ENCODE measurements around the gene LYPD5. TPM values are rescaled to one million over a fixed set of nuclear protein-coding genes. Genes with fewer than 3 reads are reported as not detected.

Gene LYPD5
- total and polyA plus RNA-seq, 2 experiments from 2014 or later: 0.32 to 1.1 TPM

- Histone ChIP-seq H3K27me3 (replicated peaks; ENCODE audit: insufficient read depth) (no peaks in the 10 kb centered on the region), H3K9ac (no peak overlapping the region), H3K9me3 (ENCODE audit: low read depth) (no peaks in the 10 kb centered on the region), H4K20me1 (ENCODE audit: insufficient read depth) (no peaks in the 10 kb centered on the region), H3K4me2 (ENCODE audit: unreplicated experiment) (no peak overlapping the region), H3F3A (ENCODE audit: insufficient read depth) (peaks cover 56% of the 10 kb centered on the region), H2AFZ (no peak overlapping the region), H3K9me2 (ENCODE audit: insufficient read depth) (no peaks in the 10 kb centered on the region), H3K27ac (peak overlapping the region; percentile 77), H3K4me1 (ENCODE audit: insufficient read depth) (peaks cover 72% of the 10 kb centered on the region), H3K4me3 (no peak overlapping the region), H3K79me2 (ENCODE audit: insufficient read depth) (no peaks in the 10 kb centered on the region), H3K36me3 (ENCODE audit: low read depth) (no peaks in the 10 kb centered on the region)
- WGBS, 2 experiments (ENCODE audit: low coverage in 1 of 2, low lambda C conversion rate in 2 of 2, missing lambda C conversion rate in 2 of 2): 81 to 86% methylated on average over 3 of the region's 3 CpGs
- TF ChIP-seq EZH2phosphoT487 (IDR thresholded peaks at IDR 0.05; ENCODE audit: insufficient read depth, low read depth): no peak
- TF ChIP-seq EZH2 (IDR thresholded peaks at IDR 0.05; ENCODE audit: insufficient read depth, poor library complexity, severe bottlenecking): no peak
- DNase-seq: no peak
- in situ Hi-C loops (cut with MboI): no loop called here
Measured at GRCh38 chr19:43762814-43763213, 39.4 kb downstream of the LYPD5 start.

- in situ Hi-C loops (cut with MboI): no loop called here
- Histone ChIP-seq H3K4me1 (ENCODE audit: insufficient read depth) (peaks cover 86% of the 10 kb centered on the region), H3F3A (ENCODE audit: insufficient read depth) (peaks cover 68% of the 10 kb centered on the region), H3K9me2 (ENCODE audit: insufficient read depth) (no peaks in the 10 kb centered on the region), H4K20me1 (ENCODE audit: insufficient read depth) (no peaks in the 10 kb centered on the region), H3K9ac (no peak overlapping the region), H3K9me3 (ENCODE audit: low read depth) (no peaks in the 10 kb centered on the region), H3K36me3 (ENCODE audit: low read depth) (no peaks in the 10 kb centered on the region), H2AFZ (no peak overlapping the region), H3K4me2 (ENCODE audit: unreplicated experiment) (no peak overlapping the region), H3K79me2 (ENCODE audit: insufficient read depth) (no peaks in the 10 kb centered on the region), H3K27me3 (replicated peaks; ENCODE audit: insufficient read depth) (no peaks in the 10 kb centered on the region), H3K27ac (no peak overlapping the region), H3K4me3 (no peak overlapping the region)
- WGBS, 2 experiments (ENCODE audit: low coverage in 1 of 2, low lambda C conversion rate in 2 of 2, missing lambda C conversion rate in 2 of 2): 86 to 92% methylated on average over 4 of the region's 4 CpGs
- no peak for DNase-seq
- TF ChIP-seq EZH2 (IDR thresholded peaks at IDR 0.05; ENCODE audit: insufficient read depth, poor library complexity, severe bottlenecking): no peak
Measured at GRCh38 chr19:43760941-43761340, 41.3 kb downstream of the LYPD5 start.

- H3K4me1 ChIP-seq (ENCODE audit: insufficient read depth): peaks cover 77% of the 10 kb centered on the region
- no peaks in the 10 kb centered on the region for H3K9me2 ChIP-seq (ENCODE audit: insufficient read depth)
- H3K36me3 ChIP-seq (ENCODE audit: low read depth): no peaks in the 10 kb centered on the region
- peak overlapping the region; percentile 16; the same call in 1 of the 2 replicates for H3K9ac ChIP-seq
- no peak overlapping the region for H3K4me3 ChIP-seq
- no peaks in the 10 kb centered on the region for H3K27me3 ChIP-seq (replicated peaks; ENCODE audit: insufficient read depth)
- H2AFZ ChIP-seq: no peak overlapping the region
- in situ Hi-C loops (cut with MboI): no loop called here
- H3F3A ChIP-seq (ENCODE audit: insufficient read depth): peaks cover 61% of the 10 kb centered on the region
- TF ChIP-seq EZH2 (IDR thresholded peaks at IDR 0.05; ENCODE audit: insufficient read depth, poor library complexity, severe bottlenecking) (no peak), EZH2phosphoT487 (IDR thresholded peaks at IDR 0.05; ENCODE audit: insufficient read depth, low read depth) (no peak)
- peak overlapping the region; percentile 71 for H3K27ac ChIP-seq
- H4K20me1 ChIP-seq (ENCODE audit: insufficient read depth): no peaks in the 10 kb centered on the region
- peak overlapping the region; percentile 29 for H3K4me2 ChIP-seq (ENCODE audit: unreplicated experiment)
- H3K79me2 ChIP-seq (ENCODE audit: insufficient read depth): no peaks in the 10 kb centered on the region
- H3K9me3 ChIP-seq (ENCODE audit: low read depth): no peaks in the 10 kb centered on the region
- WGBS, 2 experiments (ENCODE audit: low coverage in 1 of 2, low lambda C conversion rate in 2 of 2, missing lambda C conversion rate in 2 of 2): 31% methylated on average over 5 of the region's 5 CpGs
- DNase-seq: peak; percentile 93
Measured at GRCh38 chr19:43759515-43759914, 42.7 kb downstream of the LYPD5 start.

GRCh38 chr19:43755256-43755801, 46.9 kb downstream of the LYPD5 start:
- H3K4me1 ChIP-seq (ENCODE audit: insufficient read depth): peaks cover 73% of the 10 kb centered on the region
- 7% methylated on average over 28 of the region's 28 CpGs for WGBS, 2 experiments (ENCODE audit: low coverage in 1 of 2, low lambda C conversion rate in 2 of 2, missing lambda C conversion rate in 2 of 2)
- DNase-seq: peak; percentile 67
- H3K9me3 ChIP-seq (ENCODE audit: low read depth): no peaks in the 10 kb centered on the region
- peaks cover 31% of the 10 kb centered on the region for H3K79me2 ChIP-seq (ENCODE audit: insufficient read depth)
- peak overlapping the region; percentile 68 for H2AFZ ChIP-seq
- in situ Hi-C loops (cut with MboI): no loop called here
- H3K36me3 ChIP-seq (ENCODE audit: low read depth): peaks cover 6% of the 10 kb centered on the region; the same call in 1 of the 2 replicates
- peaks cover 67% of the 10 kb centered on the region for H3F3A ChIP-seq (ENCODE audit: insufficient read depth)
- H3K9me2 ChIP-seq (ENCODE audit: insufficient read depth): no peaks in the 10 kb centered on the region
- H3K4me2 ChIP-seq (ENCODE audit: unreplicated experiment): peak overlapping the region; percentile 99
- no peak for TF ChIP-seq EZH2 (IDR thresholded peaks at IDR 0.05; ENCODE audit: insufficient read depth, poor library complexity, severe bottlenecking)
- no peaks in the 10 kb centered on the region for H4K20me1 ChIP-seq (ENCODE audit: insufficient read depth)
- peak overlapping the region; percentile 95 for H3K27ac ChIP-seq
- H3K9ac ChIP-seq: peak overlapping the region; percentile 95
- H3K4me3 ChIP-seq: peak overlapping the region; percentile 87
- no peaks in the 10 kb centered on the region for H3K27me3 ChIP-seq (replicated peaks; ENCODE audit: insufficient read depth)

All from GM23248 (cell line).